ENCODE data around the gene FAM89B. TPM values are rescaled to one million over a fixed set of nuclear protein-coding genes. Genes with fewer than 3 reads are reported as not detected.

FAM89B gene
- polyA plus RNA-seq, 2 donors: 27.9 to 36.5 TPM

- H3K9me3 ChIP-seq (ENCODE audit: control insufficient read depth in 2 of 2, insufficient read depth in 1 of 2, low read depth in 1 of 2, low read length in 1 of 2): no peaks in the 10 kb centered on the region
- no peaks in the 10 kb centered on the region for H3K27me3 ChIP-seq (ENCODE audit: control insufficient read depth in 1 of 2, insufficient read depth in 2 of 2, low read length in 2 of 2)
- peaks cover 15 to 34% of the 10 kb centered on the region in 2 donors for H3K4me1 ChIP-seq (ENCODE audit: control insufficient read depth in 2 of 2, insufficient read depth in 2 of 2, low read length in 1 of 2)
- peak overlapping the region in 1 of 2 donors; percentile 50 for H3K4me3 ChIP-seq (ENCODE audit: low read depth in 1 of 2, low read length in 2 of 2)
- H3K36me3 ChIP-seq (ENCODE audit: control insufficient read depth in 2 of 2, insufficient read depth in 2 of 2, low read length in 1 of 2): peaks cover 0 to 3% of the 10 kb centered on the region in 2 donors
- H3K27ac ChIP-seq (ENCODE audit: low read depth in 2 of 2, low read length in 1 of 2): peak overlapping the region; percentile 88 to 94
- 74 to 79% methylated on average over 12 of the region's 12 CpGs for WGBS, 2 donors
Observed at GRCh38 chr11:65556470-65557279, 15.7 kb upstream of the FAM89B start.

DNA sequence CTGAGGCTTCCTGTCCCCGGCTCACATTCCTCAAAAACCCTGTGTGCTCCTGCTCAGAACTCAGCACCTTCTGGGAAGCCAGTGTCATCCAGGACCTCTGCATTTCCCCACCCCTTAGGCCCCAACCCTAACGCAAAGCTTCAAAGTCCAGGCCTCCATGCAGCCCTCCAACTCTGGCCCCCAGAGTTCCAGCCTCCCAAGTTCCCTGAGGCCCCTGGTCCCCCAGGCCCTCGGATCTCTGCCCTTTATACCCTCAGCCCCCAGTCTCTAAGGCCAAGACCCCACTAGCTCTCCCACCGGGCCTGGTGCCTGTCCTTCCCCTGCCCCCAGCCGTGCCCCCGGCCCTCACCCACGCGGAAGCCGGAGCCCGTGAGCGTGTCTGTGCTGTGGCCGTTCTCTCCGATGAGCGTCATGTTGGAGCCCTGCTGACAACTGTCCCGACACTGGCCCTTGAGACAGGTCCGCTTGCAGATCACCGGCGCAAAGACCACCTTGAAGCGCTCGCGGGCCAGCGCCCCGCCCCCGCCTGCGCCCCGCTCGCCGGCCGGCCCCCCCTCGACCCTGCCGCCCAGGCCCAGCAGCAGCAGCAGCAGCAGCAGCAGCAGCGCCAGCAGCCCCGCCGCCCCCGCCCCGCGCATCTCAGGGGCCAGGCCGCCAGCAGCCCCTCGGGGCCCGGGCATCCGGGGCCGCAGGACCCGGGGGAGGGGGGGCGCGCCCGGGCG is 14.9 kb upstream of the FAM89B start:
- H3K4me3 ChIP-seq (ENCODE audit: low read depth in 1 of 2, low read length in 2 of 2): peak overlapping the region; percentile 38 to 50
- peak overlapping the region; percentile 88 to 94 for H3K27ac ChIP-seq (ENCODE audit: low read depth in 2 of 2, low read length in 1 of 2)
- peaks cover 15 to 34% of the 10 kb centered on the region in 2 donors for H3K4me1 ChIP-seq (ENCODE audit: control insufficient read depth in 2 of 2, insufficient read depth in 2 of 2, low read length in 1 of 2)
- no peaks in the 10 kb centered on the region for H3K36me3 ChIP-seq (ENCODE audit: control insufficient read depth in 2 of 2, insufficient read depth in 2 of 2, low read length in 1 of 2)
- H3K9me3 ChIP-seq (ENCODE audit: control insufficient read depth in 2 of 2, insufficient read depth in 1 of 2, low read depth in 1 of 2, low read length in 1 of 2): no peaks in the 10 kb centered on the region
- no peaks in the 10 kb centered on the region for H3K27me3 ChIP-seq (ENCODE audit: control insufficient read depth in 1 of 2, insufficient read depth in 2 of 2, low read length in 2 of 2)
- WGBS, 2 donors: 4 to 7% methylated on average over 29 to 47 of the region's 47 CpGs

- H3K36me3 ChIP-seq (ENCODE audit: control insufficient read depth in 2 of 2, insufficient read depth in 2 of 2, low read length in 1 of 2): no peaks in the 10 kb centered on the region
- peak within 1 kb of the TSS; percentile 50 to 52 for H3K4me3 ChIP-seq (ENCODE audit: low read depth in 1 of 2, low read length in 2 of 2)
- 1% methylated on average over 51 to 79 of the region's 79 CpGs for WGBS, 2 donors
- H3K9me3 ChIP-seq (ENCODE audit: control insufficient read depth in 2 of 2, insufficient read depth in 1 of 2, low read depth in 1 of 2, low read length in 1 of 2): no peaks in the 10 kb centered on the region
- no peaks in the 10 kb centered on the region for H3K27me3 ChIP-seq (ENCODE audit: control insufficient read depth in 1 of 2, insufficient read depth in 2 of 2, low read length in 2 of 2)
- H3K4me1 ChIP-seq (ENCODE audit: control insufficient read depth in 2 of 2, insufficient read depth in 2 of 2, low read length in 1 of 2): peaks cover 15 to 34% of the 10 kb centered on the region in 2 donors
- H3K27ac ChIP-seq (ENCODE audit: low read depth in 2 of 2, low read length in 1 of 2): peak within 1 kb of the TSS; percentile 88 to 94
Observed at GRCh38 chr11:65558002-65558929, 14.1 kb upstream of the FAM89B start, which contains the start of gene LTBP3. Gene LTBP3 (minus strand): TSS chr11:65558359. CDS start chr11:65557959, 400 bp downstream.

- Histone ChIP-seq H3K4me1 (ENCODE audit: control insufficient read depth in 2 of 2, insufficient read depth in 2 of 2, low read length in 1 of 2) (peaks cover 15 to 34% of the 10 kb centered on the region in 2 donors), H3K36me3 (ENCODE audit: control insufficient read depth in 2 of 2, insufficient read depth in 2 of 2, low read length in 1 of 2) (no peaks in the 10 kb centered on the region), H3K4me3 (ENCODE audit: low read depth in 1 of 2, low read length in 2 of 2) (no peak overlapping the region), H3K9me3 (ENCODE audit: control insufficient read depth in 2 of 2, insufficient read depth in 1 of 2, low read depth in 1 of 2, low read length in 1 of 2) (no peaks in the 10 kb centered on the region), H3K27ac (ENCODE audit: low read depth in 2 of 2, low read length in 1 of 2) (peak overlapping the region; percentile 88 to 94), H3K27me3 (ENCODE audit: control insufficient read depth in 1 of 2, insufficient read depth in 2 of 2, low read length in 2 of 2) (no peaks in the 10 kb centered on the region)
- WGBS, 2 donors: 43 to 45% methylated on average over 16 to 19 of the region's 19 CpGs
Observed at GRCh38 chr11:65558930-65559509, 13.3 kb upstream of the FAM89B start.

DNA sequence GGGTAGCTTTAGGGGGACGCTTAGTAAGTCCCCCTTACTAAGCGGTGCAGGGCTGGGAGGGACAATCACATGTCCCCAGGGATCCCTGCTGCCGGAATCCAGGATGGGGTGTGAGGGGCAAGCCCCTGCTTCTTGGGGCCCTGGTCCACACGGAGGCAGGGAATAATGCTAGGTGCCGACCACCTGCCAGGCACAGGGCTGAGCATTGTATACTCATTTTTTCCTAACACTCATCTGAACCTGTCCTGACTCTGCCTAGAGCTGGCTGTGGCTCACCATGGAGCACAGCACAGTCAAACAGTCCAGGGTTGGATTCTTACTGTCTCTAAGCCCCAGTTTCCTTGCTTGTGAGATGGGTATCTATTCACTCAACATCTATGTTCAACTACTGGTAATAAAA is 12.8 kb upstream of the FAM89B start:
- WGBS, 2 donors: 61 to 63% methylated on average over 5 of the region's 5 CpGs
- H3K4me1 ChIP-seq (ENCODE audit: control insufficient read depth in 2 of 2, insufficient read depth in 2 of 2, low read length in 1 of 2): peaks cover 15 to 31% of the 10 kb centered on the region in 2 donors
- no peaks in the 10 kb centered on the region for H3K36me3 ChIP-seq (ENCODE audit: control insufficient read depth in 2 of 2, insufficient read depth in 2 of 2, low read length in 1 of 2)

DNA sequence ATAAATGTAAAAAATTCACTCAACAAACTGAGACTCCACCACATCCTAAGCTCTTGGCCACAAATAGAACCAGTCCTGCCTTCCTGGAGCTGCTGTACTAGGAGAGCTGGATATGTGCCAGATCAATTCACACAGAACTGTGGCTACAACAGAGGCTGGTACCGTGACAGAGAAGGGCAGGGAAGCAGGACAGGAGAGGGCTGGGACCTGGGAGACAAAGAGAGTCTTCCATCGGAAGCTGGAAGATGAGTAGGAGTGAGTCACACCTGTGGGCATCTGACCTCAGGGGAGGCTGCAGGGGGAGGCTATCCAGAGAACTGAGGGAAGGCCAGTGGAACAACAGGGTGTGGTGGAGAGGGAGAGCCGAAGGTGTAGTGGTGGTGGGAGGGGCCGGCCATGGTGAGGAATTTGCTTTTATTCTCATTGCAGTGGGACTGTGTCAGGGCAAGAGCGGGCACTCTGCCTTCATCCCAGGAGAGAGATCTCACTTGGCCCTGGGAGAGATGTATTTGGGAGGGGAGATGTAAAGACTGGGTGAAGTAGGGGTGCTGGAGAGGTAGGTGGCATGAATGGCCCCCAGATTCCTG is 12.3 kb upstream of the FAM89B start:
- no peak overlapping the region for H3K4me3 ChIP-seq (ENCODE audit: low read depth in 1 of 2, low read length in 2 of 2)
- peaks cover 11 to 27% of the 10 kb centered on the region in 2 donors for H3K4me1 ChIP-seq (ENCODE audit: control insufficient read depth in 2 of 2, insufficient read depth in 2 of 2, low read length in 1 of 2)
- 28 to 29% methylated on average over 5 of the region's 5 CpGs for WGBS, 2 donors
- no peaks in the 10 kb centered on the region for H3K27me3 ChIP-seq (ENCODE audit: control insufficient read depth in 1 of 2, insufficient read depth in 2 of 2, low read length in 2 of 2)
- H3K27ac ChIP-seq (ENCODE audit: low read depth in 2 of 2, low read length in 1 of 2): peak overlapping the region; percentile 35 to 82
- H3K36me3 ChIP-seq (ENCODE audit: control insufficient read depth in 2 of 2, insufficient read depth in 2 of 2, low read length in 1 of 2): no peaks in the 10 kb centered on the region
- no peaks in the 10 kb centered on the region for H3K9me3 ChIP-seq (ENCODE audit: control insufficient read depth in 2 of 2, insufficient read depth in 1 of 2, low read depth in 1 of 2, low read length in 1 of 2)

More for the DNA sequence above, 12.8 kb upstream of the FAM89B start:
- no peaks in the 10 kb centered on the region for H3K9me3 ChIP-seq (ENCODE audit: control insufficient read depth in 2 of 2, insufficient read depth in 1 of 2, low read depth in 1 of 2, low read length in 1 of 2)
- H3K27ac ChIP-seq (ENCODE audit: low read depth in 2 of 2, low read length in 1 of 2): peak overlapping the region; percentile 88 to 94
- no peak overlapping the region for H3K4me3 ChIP-seq (ENCODE audit: low read depth in 1 of 2, low read length in 2 of 2)
- no peaks in the 10 kb centered on the region for H3K27me3 ChIP-seq (ENCODE audit: control insufficient read depth in 1 of 2, insufficient read depth in 2 of 2, low read length in 2 of 2)

GRCh38 chr11:65560555-65561418 is 11.6 kb upstream of the FAM89B start:
- H3K36me3 ChIP-seq (ENCODE audit: control insufficient read depth in 2 of 2, insufficient read depth in 2 of 2, low read length in 1 of 2): no peaks in the 10 kb centered on the region
- 26 to 31% methylated on average over 15 of the region's 15 CpGs for WGBS, 2 donors

GRCh38 chr11:65562020-65562419 is 10.3 kb upstream of the FAM89B start:
- WGBS, 2 donors: 85 to 91% methylated on average over 7 of the region's 7 CpGs
- Histone ChIP-seq H3K27ac (ENCODE audit: low read depth in 2 of 2, low read length in 1 of 2) (no peak overlapping the region), H3K36me3 (ENCODE audit: control insufficient read depth in 2 of 2, insufficient read depth in 2 of 2, low read length in 1 of 2) (no peaks in the 10 kb centered on the region), H3K4me3 (ENCODE audit: low read depth in 1 of 2, low read length in 2 of 2) (no peak overlapping the region), H3K4me1 (ENCODE audit: control insufficient read depth in 2 of 2, insufficient read depth in 2 of 2, low read length in 1 of 2) (peaks cover 4 to 18% of the 10 kb centered on the region in 2 donors), H3K9me3 (ENCODE audit: control insufficient read depth in 2 of 2, insufficient read depth in 1 of 2, low read depth in 1 of 2, low read length in 1 of 2) (no peaks in the 10 kb centered on the region), H3K27me3 (ENCODE audit: control insufficient read depth in 1 of 2, insufficient read depth in 2 of 2, low read length in 2 of 2) (no peaks in the 10 kb centered on the region)

More at GRCh38 chr11:65560555-65561418, 11.6 kb upstream of the FAM89B start:
- no peak overlapping the region for H3K4me3 ChIP-seq (ENCODE audit: low read depth in 1 of 2, low read length in 2 of 2)
- H3K9me3 ChIP-seq (ENCODE audit: control insufficient read depth in 2 of 2, insufficient read depth in 1 of 2, low read depth in 1 of 2, low read length in 1 of 2): no peaks in the 10 kb centered on the region
- peak overlapping the region; percentile 35 to 82 for H3K27ac ChIP-seq (ENCODE audit: low read depth in 2 of 2, low read length in 1 of 2)
- H3K27me3 ChIP-seq (ENCODE audit: control insufficient read depth in 1 of 2, insufficient read depth in 2 of 2, low read length in 2 of 2): no peaks in the 10 kb centered on the region
- peaks cover 4 to 21% of the 10 kb centered on the region in 2 donors for H3K4me1 ChIP-seq (ENCODE audit: control insufficient read depth in 2 of 2, insufficient read depth in 2 of 2, low read length in 1 of 2)
